PC-3 (cell line): ENCODE measurements around the gene SAG.

Source experiments
- CTCF ChIP-seq: fragments of 300-600 bp; sonication (generic); conservative IDR thresholded peaks from 2 replicates; pipeline ENCODE4 v1.5.1; 2017; ENCODE audit warnings: antibody characterized with exemption, low read depth, mild to moderate bottlenecking, low read length
- EZH2 ChIP-seq: fragments of 300-600 bp; sonication (generic); IDR thresholded peaks from one replicate; pipeline ENCODE4 v1.6.1; 2017; ENCODE audit warnings: antibody characterized with exemption, mild to moderate bottlenecking, low read length; ENCODE audit not compliant: unreplicated experiment
- EZH2phosphoT487 ChIP-seq: fragments of 300-600 bp; sonication (generic); IDR thresholded peaks from 2 replicates; pipeline ENCODE4 v1.6.1; 2018; ENCODE audit warnings: mild to moderate bottlenecking, antibody characterized with exemption, low read length, borderline replicate concordance

GRCh38 chr2:233379034-233379433 lies 71.4 kb downstream of the SAG start:
- TF ChIP-seq EZH2 (no peak), CTCF (no peak), EZH2phosphoT487 (no peak)
